Stimulated activated CD8-positive, alpha-beta memory T cell treated with anti-CD3 and anti-CD28 coated beads, Interleukin-15, amount 100 ng/mL, for 4 hours (primary cell): ENCODE measurements around the gene CFHR4.
"Not testable (repeated sequence)": the region's sequence is repeated elsewhere in the genome, so short reads cannot be mapped to it uniquely, and the experiment has no call there.

Source experiments
- DNase-seq, 2 donors: peaks; one replicate each; pipeline ENCODE4 v3.0.0-alpha.2; 2020; ENCODE audit warnings: low read depth in 2 of 2

Gene CFHR4

GRCh38 chr1:196887515-196888239 is at the start of gene CFHR4:
CFHR4 (plus strand) TSS chr1:196888052; CDS start chr1:196888151, 99 bp downstream.
- no peak for DNase-seq

DNA sequence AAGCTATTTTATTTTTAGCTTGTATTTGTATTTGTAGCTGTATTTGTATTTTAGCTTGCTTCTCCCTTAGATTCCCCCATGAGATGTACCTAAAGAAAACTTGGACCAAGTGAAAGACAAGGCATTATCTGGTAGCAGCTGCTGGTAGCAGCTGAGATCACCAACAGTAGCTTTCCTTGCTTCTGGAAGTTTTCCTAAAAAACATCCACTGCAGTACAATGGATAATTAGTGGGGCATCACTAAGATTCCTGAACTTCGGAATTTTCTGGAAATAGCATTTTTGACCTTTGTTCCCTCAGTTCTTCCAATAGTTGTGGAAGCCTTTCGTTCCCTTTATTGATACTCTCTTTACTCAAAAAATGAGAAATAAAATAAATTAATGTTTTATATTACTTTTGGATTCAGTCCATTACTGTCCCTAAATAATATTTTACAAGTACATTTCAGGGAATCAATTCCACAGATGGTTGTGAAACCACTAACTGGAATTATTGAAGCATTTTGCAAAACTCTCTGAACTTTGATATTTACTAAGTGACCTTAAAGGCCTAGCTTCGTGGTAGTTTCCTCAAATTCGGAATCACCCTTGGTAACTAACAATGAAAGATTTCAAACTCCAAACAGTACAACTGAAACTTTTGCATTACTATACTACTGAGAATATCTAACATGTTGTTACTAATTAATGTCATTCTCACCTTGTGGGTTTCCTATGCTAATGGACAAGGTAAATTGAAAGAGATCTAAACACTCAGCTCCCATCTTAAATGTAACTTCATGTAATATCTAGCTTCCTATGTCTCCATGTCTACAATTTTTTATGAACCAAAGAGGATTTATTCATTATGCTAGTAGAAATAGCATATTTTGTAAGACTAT is 38.0 kb upstream of the CFHR4 start:
- not testable (repeated sequence) for DNase-seq

- no peak for DNase-seq
Observed at GRCh38 chr1:196856053-196856452, 31.8 kb upstream of the CFHR4 start.

GRCh38 chr1:196857188-196857587 is 30.7 kb upstream of the CFHR4 start:
- no peak for DNase-seq

- no peak for DNase-seq
Observed at GRCh38 chr1:196858811-196859210, 29.0 kb upstream of the CFHR4 start.

- no peak for DNase-seq
Observed at GRCh38 chr1:196860323-196860884, 27.4 kb upstream of the CFHR4 start.

DNA sequence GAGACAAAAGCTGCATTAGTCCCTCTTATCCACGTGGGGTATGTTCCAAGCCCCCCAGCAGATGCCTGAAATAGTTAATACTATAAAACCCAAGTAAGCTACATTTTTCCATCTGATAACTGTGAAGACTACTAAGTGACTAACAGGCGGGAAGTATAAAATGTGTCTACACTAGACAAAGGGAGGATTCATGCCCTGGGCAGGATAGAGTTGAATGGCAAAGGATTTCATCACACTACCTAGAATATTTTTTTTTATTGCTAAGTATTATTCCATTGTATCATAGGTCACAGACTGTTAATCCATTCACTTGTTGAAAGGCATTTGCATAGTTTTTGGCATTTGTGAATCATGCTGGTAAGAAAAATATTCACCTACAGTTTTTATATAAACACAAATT is 26.4 kb upstream of the CFHR4 start:
- DNase-seq = no peak

DNA sequence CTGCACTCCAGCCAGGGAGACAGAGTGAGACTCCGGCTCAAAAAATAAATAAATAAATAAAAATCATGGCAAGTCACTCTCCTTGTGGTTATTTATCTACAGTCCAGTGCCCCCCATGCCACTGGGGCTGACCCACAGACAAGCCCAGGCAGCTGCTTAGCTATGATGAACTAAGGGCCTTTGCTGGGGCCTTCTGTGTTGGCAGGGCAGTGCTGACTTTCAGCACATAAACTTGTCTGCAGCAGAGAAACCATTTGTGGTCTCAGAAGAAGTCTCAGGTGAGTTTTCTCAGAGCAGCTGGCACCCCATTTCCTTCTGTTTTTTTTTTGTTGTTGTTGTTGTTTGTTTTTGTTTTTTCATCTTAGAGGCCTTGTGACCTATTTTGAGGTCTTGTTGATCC is 20.9 kb upstream of the CFHR4 start:
- no peak for DNase-seq

DNA sequence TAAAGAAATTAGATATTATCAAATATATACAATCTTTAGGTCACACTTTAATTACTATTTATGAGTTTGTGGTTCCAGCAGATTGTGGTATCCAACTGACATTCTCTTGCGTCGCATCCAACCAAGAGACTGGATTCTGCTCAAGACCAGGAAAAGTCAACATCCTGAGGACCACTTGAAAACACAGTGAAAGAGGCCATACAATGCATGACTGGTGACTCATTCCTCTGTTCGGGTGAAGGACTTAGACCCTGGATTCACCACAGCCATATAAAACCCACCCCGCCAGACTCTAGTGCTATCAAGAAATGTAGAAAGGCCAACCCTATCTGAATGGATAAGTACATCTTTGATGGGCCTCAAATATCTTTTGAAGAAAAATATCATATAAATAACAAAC is 14.5 kb upstream of the CFHR4 start:
- DNase-seq = no peak

GRCh38 chr1:196875935-196876334 is 11.9 kb upstream of the CFHR4 start:
- no peak for DNase-seq

- DNase-seq = no peak
Observed at GRCh38 chr1:196877964-196878363, 9.9 kb upstream of the CFHR4 start.

GRCh38 chr1:196886560-196886959 is 1.3 kb upstream of the CFHR4 start:
- DNase-seq = not testable (repeated sequence)

DNA sequence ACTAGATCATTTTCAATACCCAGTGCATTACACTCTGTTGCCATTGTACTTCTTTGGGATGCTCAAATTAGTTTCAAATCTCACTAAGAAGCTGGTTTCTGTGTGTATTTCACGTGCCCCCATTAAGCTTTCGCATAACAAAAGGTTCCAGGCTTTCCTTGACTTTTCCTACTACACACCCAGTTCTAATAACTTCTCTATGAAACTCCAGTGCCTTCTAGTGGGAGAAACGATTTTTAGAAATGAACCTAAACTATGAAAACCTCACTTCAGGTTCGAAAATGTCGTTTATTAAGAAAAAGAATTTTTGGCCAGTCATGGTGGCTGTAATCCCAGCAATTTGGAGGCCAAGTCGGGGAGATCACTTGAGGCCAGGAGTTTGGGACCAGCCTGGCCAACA is 2.8 kb downstream of the CFHR4 start:
- DNase-seq = no peak

DNA sequence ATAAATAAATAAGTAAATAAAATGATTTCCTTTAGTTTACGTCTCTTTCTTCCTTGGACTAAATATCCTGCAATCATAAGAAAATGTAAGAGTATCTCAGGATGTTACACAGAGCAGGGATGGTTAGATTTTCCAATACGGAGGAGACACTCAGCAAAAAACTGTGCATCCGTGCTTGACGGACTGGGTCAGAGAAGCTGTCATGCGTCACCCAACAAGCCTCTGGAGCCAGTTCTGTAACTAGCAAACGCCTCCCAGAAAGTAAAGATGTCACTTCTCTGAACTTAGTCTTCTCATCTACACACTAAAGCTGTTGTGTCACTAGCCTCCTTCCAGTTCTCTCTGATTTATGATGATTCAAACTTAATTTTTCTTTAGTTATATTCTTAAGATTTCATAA is 3.4 kb downstream of the CFHR4 start:
- DNase-seq = no peak

- DNase-seq = no peak
Observed at GRCh38 chr1:196896355-196896754, 8.5 kb downstream of the CFHR4 start.

DNA sequence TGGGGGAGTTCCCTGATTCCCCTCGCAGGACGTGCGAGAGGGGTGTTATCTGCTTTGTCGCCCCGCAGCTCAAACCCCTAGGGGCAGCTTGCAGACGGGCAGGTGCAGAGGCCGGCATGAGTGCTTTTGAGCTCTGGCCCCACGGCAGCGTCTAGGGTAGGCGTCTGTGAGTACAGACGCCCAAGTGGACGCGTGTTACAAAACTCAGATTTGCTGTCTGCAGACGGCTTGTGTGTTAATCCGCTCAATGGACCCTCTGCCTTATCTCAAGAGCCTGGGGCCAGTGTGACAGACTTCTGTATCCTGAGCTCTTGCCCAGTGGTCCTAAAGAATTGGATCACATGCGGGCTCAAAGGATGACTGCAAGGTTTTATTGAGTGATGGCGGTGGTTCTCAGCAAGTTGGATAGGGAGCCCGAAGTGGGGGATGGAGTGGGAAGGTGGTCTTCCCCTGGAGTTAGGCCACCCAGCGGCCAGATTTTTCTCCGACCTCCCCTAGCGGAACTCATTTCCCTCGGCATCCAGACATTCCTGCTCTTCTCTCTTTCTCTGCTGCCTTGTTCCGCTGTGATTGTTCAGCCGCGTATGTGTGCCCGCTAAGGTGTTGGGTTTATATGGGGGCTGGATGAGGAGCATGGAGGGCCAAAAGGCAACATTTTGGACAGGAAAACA is 9.4 kb downstream of the CFHR4 start:
- no peak for DNase-seq

DNA sequence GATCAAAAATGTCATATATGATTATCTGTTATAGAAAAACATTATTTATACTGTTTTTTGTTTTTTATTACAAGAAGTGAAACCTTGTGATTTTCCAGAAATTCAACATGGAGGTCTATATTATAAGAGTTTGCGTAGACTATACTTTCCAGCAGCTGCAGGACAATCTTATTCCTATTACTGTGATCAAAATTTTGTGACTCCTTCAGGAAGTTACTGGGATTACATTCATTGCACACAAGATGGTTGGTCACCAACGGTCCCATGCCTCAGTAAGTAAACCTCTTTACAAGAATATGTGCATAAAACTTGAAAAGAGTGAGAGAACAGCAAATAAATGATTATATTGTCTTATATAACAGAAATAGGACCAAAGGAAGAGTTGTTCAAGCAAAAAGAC is 14.5 kb downstream of the CFHR4 start:
- DNase-seq = no peak

GRCh38 chr1:196910215-196910614 is 22.4 kb downstream of the CFHR4 start:
- no peak for DNase-seq

GRCh38 chr1:196912283-196912682 is 24.4 kb downstream of the CFHR4 start:
- DNase-seq = not testable (repeated sequence)

DNA sequence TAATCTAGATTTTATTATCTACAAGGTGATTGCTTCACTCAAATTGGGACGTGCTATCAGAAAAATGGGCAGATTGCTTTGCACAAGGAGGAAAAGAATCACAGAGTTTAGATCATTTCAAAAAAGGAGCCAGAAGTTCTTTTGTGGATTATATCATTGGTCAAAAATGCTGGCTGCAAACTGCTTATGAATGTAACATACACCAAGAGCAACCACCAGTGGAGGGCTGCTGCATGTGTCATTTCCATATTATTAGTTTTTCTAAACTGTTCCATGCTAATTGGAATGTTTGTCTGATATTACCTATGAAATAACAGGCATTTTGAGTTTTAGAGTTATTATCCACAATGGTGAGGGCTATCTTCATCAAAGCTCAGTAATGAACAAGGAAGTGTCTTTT is 39.0 kb downstream of the CFHR4 start:
- not testable (repeated sequence) for DNase-seq

GRCh38 chr1:196932853-196933252 is 45.0 kb downstream of the CFHR4 start:
- DNase-seq = not testable (repeated sequence)

DNA sequence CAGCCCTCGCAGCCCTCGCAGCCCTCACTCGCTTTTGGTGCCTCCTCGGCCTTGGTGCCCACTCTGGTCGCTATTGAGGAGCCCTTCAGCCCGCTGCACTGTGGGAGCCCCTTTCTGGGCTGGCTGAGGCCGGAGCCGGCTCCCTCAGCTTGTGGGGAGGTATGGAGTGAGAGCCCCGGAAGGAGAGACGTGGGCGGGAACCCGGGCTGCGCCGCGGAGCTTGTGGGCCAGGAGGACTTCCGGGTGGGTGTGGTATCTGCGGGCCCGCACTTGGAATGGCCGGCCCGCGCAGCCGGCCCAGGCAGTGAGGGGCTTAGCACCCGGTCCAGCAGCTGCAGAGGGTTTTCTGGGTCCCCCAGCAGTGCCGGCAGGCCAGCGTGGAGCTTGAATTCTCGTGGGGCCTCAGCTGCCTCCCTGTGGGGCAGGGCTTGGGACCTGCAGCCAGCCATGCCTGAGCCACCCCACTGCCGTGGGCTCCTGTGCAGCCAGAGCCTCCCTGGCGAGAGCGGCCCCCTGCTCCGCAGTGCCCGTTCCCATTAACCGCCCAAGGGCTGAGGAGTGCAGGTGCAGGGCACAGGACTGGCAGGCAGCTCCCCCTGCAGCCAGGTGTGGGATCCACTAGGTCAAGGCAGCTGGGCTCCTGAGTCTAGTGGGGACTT is 45.8 kb downstream of the CFHR4 start:
- DNase-seq = no peak
